IMR-90 (cell line): ENCODE data around the gene RRP8.
A peak's percentile ranks its signal among the peaks of the same experiment; 100 is the strongest.

Experiments used
- CEBPB ChIP-seq: IDR thresholded peaks from 2 replicates; pipeline ENCODE4 v1.6.1; 2012; ENCODE audit warnings: low read depth, low read length, improper control_type of control experiment
- CTCF ChIP-seq: conservative IDR thresholded peaks from 2 replicates; pipeline ENCODE4 v1.5.1; 2012; ENCODE audit warnings: mild to moderate bottlenecking, low read depth, low read length, improper control_type of control experiment
- ELK1 ChIP-seq: fragments of 150-350 bp; IDR thresholded peaks from 2 replicates; pipeline ENCODE4 v1.6.1; 2016; ENCODE audit warnings: low read depth, mild to moderate bottlenecking, low read length, moderate library complexity, borderline replicate concordance
- MAFK ChIP-seq: IDR thresholded peaks from 2 replicates; pipeline ENCODE4 v1.6.1; 2012; ENCODE audit warnings: low read depth, low read length, improper control_type of control experiment
- MXI1 ChIP-seq: IDR thresholded peaks from 2 replicates; pipeline ENCODE4 v1.6.1; 2012; ENCODE audit warnings: low read depth, mild to moderate bottlenecking, low read length, moderate library complexity, borderline replicate concordance
- NFE2L2 ChIP-seq: fragments of 150-350 bp; IDR thresholded peaks from 2 replicates; pipeline ENCODE4 v1.6.1; 2016; ENCODE audit warnings: low read depth, mild to moderate bottlenecking, low read length
- POLR2A ChIP-seq: IDR thresholded peaks from 2 replicates; pipeline ENCODE4 v1.6.1; 2012; ENCODE audit warnings: mild to moderate bottlenecking, low read depth, low read length
- RAD21 ChIP-seq: IDR thresholded peaks from 2 replicates; pipeline ENCODE4 v1.6.1; 2012; ENCODE audit warnings: low read length, improper control_type of control experiment
- RFX5 ChIP-seq: IDR thresholded peaks from 2 replicates; pipeline ENCODE4 v1.8.0; 2012; ENCODE audit warnings: low read depth, mild to moderate bottlenecking, low read length, moderate library complexity
- SMC3 ChIP-seq: fragments of 150-350 bp; IDR thresholded peaks from 2 replicates; pipeline ENCODE4 v1.6.1; 2016; ENCODE audit warnings: low read depth, mild to moderate bottlenecking, antibody characterized with exemption, low read length, moderate library complexity
- USF2 ChIP-seq: fragments of 150-350 bp; IDR thresholded peaks from 2 replicates; pipeline ENCODE4 v1.6.1; 2017; ENCODE audit warnings: mild to moderate bottlenecking, antibody characterized with exemption, low read length, low read depth

GRCh38 chr11:6617315-6617781 is 13.9 kb upstream of the RRP8 start:
- TF ChIP-seq CTCF, result no peak
- no peak for TF ChIP-seq ELK1
- TF ChIP-seq RFX5, result no peak
- TF ChIP-seq NFE2L2, result no peak
- TF ChIP-seq POLR2A, result no peak
- no peak for TF ChIP-seq RAD21
- TF ChIP-seq MXI1, result no peak
- 0 out of 2 replicates have a peak, but pooled peaks have one; percentile 37 for TF ChIP-seq CEBPB
- no peak for TF ChIP-seq USF2
- no peak for TF ChIP-seq MAFK
- TF ChIP-seq SMC3, result no peak
